ENCODE data around the gene ZNRF3.

DNA sequence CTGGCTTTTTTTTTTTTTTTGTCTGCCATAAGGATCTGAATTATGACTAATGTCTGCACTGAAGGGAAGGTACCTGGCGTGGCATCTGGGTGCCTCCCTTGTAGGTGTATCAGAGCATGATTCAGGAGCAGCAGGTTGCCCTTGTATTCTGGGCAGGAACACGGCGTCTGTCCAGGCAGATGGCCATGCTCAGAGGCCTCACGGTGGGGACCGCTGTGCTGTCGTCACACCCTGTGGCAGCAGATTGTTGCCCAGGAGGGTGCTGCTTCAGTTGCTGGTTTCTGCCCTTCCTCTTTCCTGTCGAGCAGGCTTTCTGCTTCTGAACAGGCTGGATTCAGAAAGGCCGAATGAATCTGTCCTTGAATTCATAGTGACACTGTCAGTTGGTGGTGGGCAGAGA is 11.0 kb downstream of the ZNRF3 start:
- TF ChIP-seq EZH2phosphoT487 (conservative IDR thresholded peaks at IDR 0.05; ENCODE audit: low read length) = no peak
- TF ChIP-seq, protein P1, sequence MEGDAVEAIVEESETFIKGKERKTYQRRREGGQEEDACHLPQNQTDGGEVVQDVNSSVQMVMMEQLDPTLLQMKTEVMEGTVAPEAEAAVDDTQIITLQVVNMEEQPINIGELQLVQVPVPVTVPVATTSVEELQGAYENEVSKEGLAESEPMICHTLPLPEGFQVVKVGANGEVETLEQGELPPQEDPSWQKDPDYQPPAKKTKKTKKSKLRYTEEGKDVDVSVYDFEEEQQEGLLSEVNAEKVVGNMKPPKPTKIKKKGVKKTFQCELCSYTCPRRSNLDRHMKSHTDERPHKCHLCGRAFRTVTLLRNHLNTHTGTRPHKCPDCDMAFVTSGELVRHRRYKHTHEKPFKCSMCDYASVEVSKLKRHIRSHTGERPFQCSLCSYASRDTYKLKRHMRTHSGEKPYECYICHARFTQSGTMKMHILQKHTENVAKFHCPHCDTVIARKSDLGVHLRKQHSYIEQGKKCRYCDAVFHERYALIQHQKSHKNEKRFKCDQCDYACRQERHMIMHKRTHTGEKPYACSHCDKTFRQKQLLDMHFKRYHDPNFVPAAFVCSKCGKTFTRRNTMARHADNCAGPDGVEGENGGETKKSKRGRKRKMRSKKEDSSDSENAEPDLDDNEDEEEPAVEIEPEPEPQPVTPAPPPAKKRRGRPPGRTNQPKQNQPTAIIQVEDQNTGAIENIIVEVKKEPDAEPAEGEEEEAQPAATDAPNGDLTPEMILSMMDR (IDR thresholded peaks at IDR 0.05; ENCODE audit: insufficient read depth, low read length, poor library complexity, severe bottlenecking) = no peak

Measured in SU-DHL-6 (cell line).